Measurements from ENCODE around the gene GRIN2A. TPM values are rescaled to one million over a fixed set of nuclear protein-coding genes. Genes with fewer than 3 reads are reported as not detected.

GRIN2A gene
- polyA plus RNA-seq, 1 donor from 2014 or later: not detected

GRCh38 chr16:9978160-9978725 lies 204.0 kb downstream of the GRIN2A start:
- H3K27ac Mint-ChIP-seq: no peak overlapping the region
- H3K4me1 Mint-ChIP-seq: no peaks in the 10 kb centered on the region
- no peak overlapping the region for H3K4me3 Mint-ChIP-seq
- H3K27me3 Mint-ChIP-seq: peaks cover 2% of the 10 kb centered on the region
- H3K36me3 Mint-ChIP-seq: no peaks in the 10 kb centered on the region
- H3K9me3 Mint-ChIP-seq: no peaks in the 10 kb centered on the region

DNA sequence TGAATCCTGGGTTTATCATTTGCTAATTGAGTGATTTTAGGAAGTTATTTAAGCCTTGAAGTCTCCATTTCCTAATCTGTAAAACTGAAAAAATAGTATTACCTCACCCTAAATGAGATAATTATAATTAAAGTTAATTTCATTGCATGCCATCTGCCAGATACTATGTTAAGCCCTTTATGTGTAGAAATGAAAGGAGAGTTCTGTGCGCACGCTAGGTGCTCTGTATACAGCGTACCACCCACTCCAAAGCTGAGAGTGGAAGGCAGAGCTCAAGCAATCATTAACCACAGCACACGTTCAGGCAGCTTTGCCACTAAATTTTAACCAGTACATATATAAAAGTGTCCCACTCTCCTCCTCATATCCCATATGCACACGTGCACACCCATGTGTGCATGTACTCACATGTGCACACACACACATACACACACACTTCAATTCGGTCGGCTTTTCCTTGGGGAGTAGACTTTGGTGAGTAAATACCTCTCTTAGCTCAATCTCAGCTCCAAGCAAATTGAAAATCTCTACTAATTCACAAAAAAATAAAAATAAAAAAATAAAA lies 204.8 kb downstream of the GRIN2A start:
- Mint-ChIP-seq H3K27ac (no peak overlapping the region), H3K27me3 (peaks cover 2% of the 10 kb centered on the region), H3K4me1 (peaks cover 0 to 2% (median 0%) of the 10 kb centered on the region in 3 donors), H3K36me3 (no peaks in the 10 kb centered on the region), H3K4me3 (no peak overlapping the region), H3K9me3 (no peaks in the 10 kb centered on the region)

DNA sequence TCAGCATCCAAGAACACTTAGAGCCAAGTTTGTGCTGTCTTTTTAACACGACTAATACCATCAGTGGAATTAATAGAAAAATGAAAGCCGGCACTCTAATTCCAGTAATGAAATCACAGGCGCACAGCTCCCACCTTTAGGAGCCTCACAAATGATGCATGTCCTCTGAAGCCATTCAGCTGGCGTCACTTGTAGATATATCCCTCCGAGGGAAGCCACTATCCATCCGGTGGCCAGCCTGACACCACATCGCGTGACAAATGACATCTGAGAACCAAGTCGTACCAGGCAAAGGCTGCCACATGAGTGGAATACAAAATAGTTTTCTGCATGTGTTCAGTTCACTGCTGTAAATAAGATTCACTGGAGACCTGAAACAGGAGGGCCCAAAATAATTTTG lies 205.6 kb downstream of the GRIN2A start:
- no peak overlapping the region for H3K4me3 Mint-ChIP-seq
- no peaks in the 10 kb centered on the region for H3K9me3 Mint-ChIP-seq
- peaks cover 2% of the 10 kb centered on the region for H3K27me3 Mint-ChIP-seq
- no peaks in the 10 kb centered on the region for H3K36me3 Mint-ChIP-seq
- H3K27ac Mint-ChIP-seq: no peak overlapping the region
- H3K4me1 Mint-ChIP-seq: peaks cover 0 to 2% (median 0%) of the 10 kb centered on the region in 3 donors

- peaks cover 0 to 2% (median 0%) of the 10 kb centered on the region in 3 donors for H3K4me1 Mint-ChIP-seq
- peaks cover 4% of the 10 kb centered on the region for H3K27me3 Mint-ChIP-seq
- H3K27ac Mint-ChIP-seq: no peak overlapping the region
Measured at GRCh38 chr16:9971907-9972306, 210.3 kb downstream of the GRIN2A start.

DNA sequence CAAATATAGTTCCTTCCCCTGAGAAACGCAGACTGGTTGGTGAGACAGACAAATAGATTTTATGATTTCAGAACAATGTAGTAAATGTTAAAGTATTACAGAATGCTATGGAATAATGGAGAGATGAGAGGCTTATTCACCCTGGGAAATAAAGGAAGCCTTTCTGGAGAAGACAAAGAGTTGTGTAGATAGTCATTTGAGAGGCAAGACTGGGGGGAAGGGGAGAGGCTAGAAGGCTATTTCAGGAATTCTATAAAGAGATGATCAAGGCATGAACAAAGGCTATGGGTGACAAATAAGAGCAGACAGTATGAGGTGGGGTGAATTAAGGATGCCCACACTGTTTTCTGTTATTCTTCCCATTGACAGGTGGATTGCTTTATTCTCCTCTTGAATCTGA lies 211.4 kb downstream of the GRIN2A start:
- no peak overlapping the region for H3K4me3 Mint-ChIP-seq
- no peak overlapping the region for H3K27ac Mint-ChIP-seq
- no peaks in the 10 kb centered on the region for H3K9me3 Mint-ChIP-seq
- peaks cover 4% of the 10 kb centered on the region for H3K27me3 Mint-ChIP-seq
- H3K4me1 Mint-ChIP-seq: peaks cover 0 to 2% (median 0%) of the 10 kb centered on the region in 3 donors
- no peaks in the 10 kb centered on the region for H3K36me3 Mint-ChIP-seq

More at GRCh38 chr16:9971907-9972306, 210.3 kb downstream of the GRIN2A start:
- Mint-ChIP-seq H3K36me3 (no peaks in the 10 kb centered on the region), H3K9me3 (no peaks in the 10 kb centered on the region), H3K4me3 (no peak overlapping the region)

DNA sequence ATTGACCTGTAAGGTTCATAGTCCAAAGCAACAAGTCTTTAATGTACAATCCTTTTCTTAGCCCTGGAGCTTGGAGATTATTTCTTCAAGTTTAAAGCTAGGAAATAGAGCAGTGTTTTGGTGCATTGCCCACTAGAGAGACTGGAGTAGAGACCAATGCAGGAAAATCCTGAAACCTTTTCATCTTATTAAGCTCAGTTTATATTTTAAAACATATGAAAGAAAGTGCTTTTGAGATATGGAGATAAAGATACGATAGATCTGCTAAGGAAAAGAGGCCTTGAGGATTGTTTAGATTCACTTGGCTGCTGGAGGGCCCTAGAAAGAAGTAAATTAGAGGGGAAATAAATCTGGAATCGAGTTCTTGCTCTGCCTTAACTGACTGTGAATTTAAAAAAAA lies 212.0 kb downstream of the GRIN2A start:
- Mint-ChIP-seq H3K4me3 (no peak overlapping the region), H3K36me3 (no peaks in the 10 kb centered on the region), H3K27ac (no peak overlapping the region), H3K27me3 (peaks cover 2% of the 10 kb centered on the region), H3K4me1 (peaks cover 0 to 2% (median 0%) of the 10 kb centered on the region in 3 donors), H3K9me3 (no peaks in the 10 kb centered on the region)

DNA sequence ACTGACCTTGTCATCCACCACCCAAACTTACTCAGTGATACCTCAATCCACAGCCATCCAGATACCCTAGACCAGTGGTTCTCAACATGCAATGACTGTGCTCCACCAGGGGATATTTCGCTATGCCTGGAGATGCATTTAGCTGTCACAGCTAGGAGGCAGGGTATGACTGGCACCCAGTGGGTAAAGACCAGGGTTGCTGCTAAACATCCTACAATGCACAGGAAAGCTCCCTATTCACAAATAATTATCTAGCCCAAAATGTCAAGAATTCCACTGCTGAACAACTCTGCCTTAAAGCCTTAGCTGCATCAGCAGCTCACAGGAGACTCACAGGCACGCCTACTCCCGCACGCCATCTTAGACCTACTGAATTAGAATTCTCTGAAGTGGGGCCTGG lies 212.6 kb downstream of the GRIN2A start:
- Mint-ChIP-seq H3K27ac (no peak overlapping the region), H3K4me3 (no peak overlapping the region), H3K4me1 (peaks cover 0 to 2% (median 0%) of the 10 kb centered on the region in 3 donors), H3K9me3 (no peaks in the 10 kb centered on the region), H3K36me3 (no peaks in the 10 kb centered on the region), H3K27me3 (peaks cover 2% of the 10 kb centered on the region)

GRCh38 chr16:9966569-9967157 lies 215.6 kb downstream of the GRIN2A start:
- Mint-ChIP-seq H3K27me3 (peaks cover 3% of the 10 kb centered on the region), H3K36me3 (no peaks in the 10 kb centered on the region), H3K9me3 (no peaks in the 10 kb centered on the region), H3K4me3 (no peak overlapping the region), H3K27ac (no peak overlapping the region), H3K4me1 (no peaks in the 10 kb centered on the region)

DNA sequence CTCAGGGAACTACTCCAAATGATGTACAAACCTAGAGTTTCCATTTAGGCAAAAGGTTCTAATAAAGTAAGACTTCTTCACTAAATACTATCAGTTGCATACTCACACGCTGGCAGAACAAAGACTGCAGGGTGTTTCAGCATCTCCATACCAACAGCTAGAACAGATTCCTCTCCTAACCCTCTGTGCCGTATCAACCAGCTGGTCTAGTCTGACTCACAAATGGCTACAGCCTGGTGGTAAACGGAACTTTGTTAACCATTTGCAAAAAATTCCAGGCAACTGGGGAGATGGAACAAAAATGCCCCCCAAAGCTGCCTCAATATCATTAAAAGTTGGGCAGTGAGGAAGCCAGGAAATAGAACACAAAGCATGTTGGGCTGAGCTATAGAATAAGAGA lies 217.1 kb downstream of the GRIN2A start:
- H3K36me3 Mint-ChIP-seq: no peaks in the 10 kb centered on the region

GRCh38 chr16:9964426-9964825 lies 217.8 kb downstream of the GRIN2A start:
- Mint-ChIP-seq H3K4me1 (no peaks in the 10 kb centered on the region), H3K4me3 (no peak overlapping the region), H3K9me3 (no peaks in the 10 kb centered on the region), H3K27me3 (peaks cover 3% of the 10 kb centered on the region), H3K36me3 (no peaks in the 10 kb centered on the region), H3K27ac (no peak overlapping the region)

More for the DNA sequence above, 217.1 kb downstream of the GRIN2A start:
- H3K27me3 Mint-ChIP-seq: peaks cover 3% of the 10 kb centered on the region
- no peak overlapping the region for H3K4me3 Mint-ChIP-seq
- H3K9me3 Mint-ChIP-seq: no peaks in the 10 kb centered on the region
- H3K27ac Mint-ChIP-seq: no peak overlapping the region
- no peaks in the 10 kb centered on the region for H3K4me1 Mint-ChIP-seq

- Mint-ChIP-seq H3K4me3 (no peak overlapping the region), H3K4me1 (no peaks in the 10 kb centered on the region), H3K27ac (no peak overlapping the region), H3K36me3 (no peaks in the 10 kb centered on the region), H3K9me3 (no peaks in the 10 kb centered on the region), H3K27me3 (peaks cover 14% of the 10 kb centered on the region)
Measured at GRCh38 chr16:9957433-9957832, 224.8 kb downstream of the GRIN2A start.

- no peak overlapping the region for H3K27ac Mint-ChIP-seq
- no peaks in the 10 kb centered on the region for H3K4me1 Mint-ChIP-seq
- no peaks in the 10 kb centered on the region for H3K36me3 Mint-ChIP-seq
- H3K4me3 Mint-ChIP-seq: no peak overlapping the region
- H3K9me3 Mint-ChIP-seq: no peaks in the 10 kb centered on the region
- H3K27me3 Mint-ChIP-seq: peaks cover 14% of the 10 kb centered on the region
Measured at GRCh38 chr16:9957002-9957401, 225.2 kb downstream of the GRIN2A start.

DNA sequence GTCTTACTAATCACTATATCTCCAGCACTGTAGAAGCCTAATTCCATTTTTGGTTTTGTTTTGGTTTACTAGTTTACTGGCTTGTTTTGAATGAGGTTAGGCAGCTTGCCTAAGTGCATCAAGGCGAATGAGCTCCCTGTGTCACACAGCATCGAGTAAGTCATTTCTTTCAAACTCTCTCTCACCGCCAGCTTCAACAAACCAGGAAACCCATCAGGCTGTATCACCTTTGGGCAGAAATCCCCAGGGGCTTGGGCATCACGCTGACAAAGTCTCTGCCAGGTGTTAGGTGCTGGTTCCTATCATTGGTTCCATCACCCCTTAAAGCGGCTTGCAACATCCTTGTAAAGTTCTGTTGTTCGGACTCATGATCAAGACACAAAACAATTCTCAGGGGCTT lies 226.6 kb downstream of the GRIN2A start:
- Mint-ChIP-seq H3K4me1 (no peaks in the 10 kb centered on the region), H3K27me3 (peaks cover 12% of the 10 kb centered on the region), H3K27ac (no peak overlapping the region), H3K36me3 (no peaks in the 10 kb centered on the region), H3K9me3 (no peaks in the 10 kb centered on the region), H3K4me3 (no peak overlapping the region)

DNA sequence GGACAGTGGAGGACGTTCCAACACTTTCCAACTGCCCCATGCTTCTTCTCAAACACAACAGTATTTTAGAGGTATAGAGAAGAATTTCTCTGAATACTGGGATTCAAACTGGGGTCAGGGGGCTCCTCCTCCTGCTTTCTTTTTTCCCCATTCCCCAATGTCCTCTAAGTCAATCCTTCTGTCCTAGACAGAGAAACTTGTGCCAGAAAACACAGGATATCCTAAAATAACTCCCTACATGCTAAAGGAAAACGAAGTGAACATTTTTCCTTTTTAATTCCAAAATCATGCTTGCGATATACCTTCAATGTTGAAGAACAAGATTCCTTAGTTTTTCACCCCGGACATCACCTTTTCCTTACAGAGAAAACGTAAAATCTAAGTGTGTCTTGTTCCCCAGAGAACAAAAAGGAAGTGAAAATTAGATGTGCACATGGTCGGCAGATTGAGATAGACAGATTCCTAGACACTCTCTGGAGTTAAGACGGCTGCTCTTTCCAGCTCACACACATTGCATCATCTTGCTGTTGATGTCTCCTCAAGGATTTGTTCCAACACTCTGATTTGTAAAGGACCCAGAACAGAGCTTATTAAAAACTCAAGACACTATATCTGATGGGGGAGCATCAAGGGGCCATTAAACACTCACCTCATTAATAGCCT lies 228.2 kb downstream of the GRIN2A start:
- no peaks in the 10 kb centered on the region for H3K9me3 Mint-ChIP-seq
- no peaks in the 10 kb centered on the region for H3K4me1 Mint-ChIP-seq
- no peaks in the 10 kb centered on the region for H3K36me3 Mint-ChIP-seq
- H3K4me3 Mint-ChIP-seq: no peak overlapping the region
- H3K27ac Mint-ChIP-seq: no peak overlapping the region
- H3K27me3 Mint-ChIP-seq: peaks cover 9% of the 10 kb centered on the region

GRCh38 chr16:9950658-9951057 lies 231.6 kb downstream of the GRIN2A start:
- Mint-ChIP-seq H3K9me3 (no peaks in the 10 kb centered on the region), H3K27ac (no peak overlapping the region), H3K4me3 (no peak overlapping the region), H3K27me3 (no peaks in the 10 kb centered on the region), H3K4me1 (no peaks in the 10 kb centered on the region), H3K36me3 (no peaks in the 10 kb centered on the region)

DNA sequence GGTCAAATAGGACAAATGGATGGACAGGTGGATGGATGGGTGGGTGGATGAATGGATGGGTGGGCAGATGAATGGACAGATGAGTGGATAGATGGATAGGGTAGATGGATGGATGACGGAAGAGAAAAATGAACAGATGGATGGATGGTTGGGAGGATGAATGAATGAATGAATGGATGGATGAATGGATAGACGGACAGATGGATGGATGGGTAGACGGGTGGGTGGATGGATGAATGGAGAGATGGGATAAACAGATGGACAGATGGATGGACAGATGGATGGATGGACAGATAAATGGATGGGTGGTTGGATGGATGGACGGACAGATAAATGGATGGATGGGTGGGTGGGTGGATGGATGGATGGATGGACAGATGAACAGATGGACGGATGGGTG lies 232.8 kb downstream of the GRIN2A start:
- no peak overlapping the region for H3K4me3 Mint-ChIP-seq
- H3K4me1 Mint-ChIP-seq: no peaks in the 10 kb centered on the region
- no peaks in the 10 kb centered on the region for H3K9me3 Mint-ChIP-seq
- H3K27me3 Mint-ChIP-seq: no peaks in the 10 kb centered on the region
- no peak overlapping the region for H3K27ac Mint-ChIP-seq
- H3K36me3 Mint-ChIP-seq: no peaks in the 10 kb centered on the region
